ENCODE measurements around the gene KCNE4.

The KCNE4 gene

GRCh38 chr2:223093436-223094241, 41.6 kb downstream of the KCNE4 start:
- H3K9me3 ChIP-seq (ENCODE audit: severe bottlenecking) = no peaks in the 10 kb centered on the region
- no peak for DNase-seq (ENCODE audit: low spot score)
- TF ChIP-seq, protein P1, sequence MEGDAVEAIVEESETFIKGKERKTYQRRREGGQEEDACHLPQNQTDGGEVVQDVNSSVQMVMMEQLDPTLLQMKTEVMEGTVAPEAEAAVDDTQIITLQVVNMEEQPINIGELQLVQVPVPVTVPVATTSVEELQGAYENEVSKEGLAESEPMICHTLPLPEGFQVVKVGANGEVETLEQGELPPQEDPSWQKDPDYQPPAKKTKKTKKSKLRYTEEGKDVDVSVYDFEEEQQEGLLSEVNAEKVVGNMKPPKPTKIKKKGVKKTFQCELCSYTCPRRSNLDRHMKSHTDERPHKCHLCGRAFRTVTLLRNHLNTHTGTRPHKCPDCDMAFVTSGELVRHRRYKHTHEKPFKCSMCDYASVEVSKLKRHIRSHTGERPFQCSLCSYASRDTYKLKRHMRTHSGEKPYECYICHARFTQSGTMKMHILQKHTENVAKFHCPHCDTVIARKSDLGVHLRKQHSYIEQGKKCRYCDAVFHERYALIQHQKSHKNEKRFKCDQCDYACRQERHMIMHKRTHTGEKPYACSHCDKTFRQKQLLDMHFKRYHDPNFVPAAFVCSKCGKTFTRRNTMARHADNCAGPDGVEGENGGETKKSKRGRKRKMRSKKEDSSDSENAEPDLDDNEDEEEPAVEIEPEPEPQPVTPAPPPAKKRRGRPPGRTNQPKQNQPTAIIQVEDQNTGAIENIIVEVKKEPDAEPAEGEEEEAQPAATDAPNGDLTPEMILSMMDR (IDR thresholded peaks at IDR 0.05; ENCODE audit: poor library complexity, severe bottlenecking) = no peak
- H3K36me3 ChIP-seq (ENCODE audit: low read depth) = no peaks in the 10 kb centered on the region
- ATAC-seq (ENCODE audit: low read depth) = no peak
- H3K27ac ChIP-seq (ENCODE audit: poor library complexity, severe bottlenecking) = no peak overlapping the region
- H3K27me3 ChIP-seq (ENCODE audit: insufficient read depth, poor library complexity, severe bottlenecking) = no peaks in the 10 kb centered on the region
- no peaks in the 10 kb centered on the region for H3K4me1 ChIP-seq (ENCODE audit: insufficient read depth, poor library complexity, severe bottlenecking)
- H3K4me3 ChIP-seq (ENCODE audit: severe bottlenecking) = no peak overlapping the region

DNA sequence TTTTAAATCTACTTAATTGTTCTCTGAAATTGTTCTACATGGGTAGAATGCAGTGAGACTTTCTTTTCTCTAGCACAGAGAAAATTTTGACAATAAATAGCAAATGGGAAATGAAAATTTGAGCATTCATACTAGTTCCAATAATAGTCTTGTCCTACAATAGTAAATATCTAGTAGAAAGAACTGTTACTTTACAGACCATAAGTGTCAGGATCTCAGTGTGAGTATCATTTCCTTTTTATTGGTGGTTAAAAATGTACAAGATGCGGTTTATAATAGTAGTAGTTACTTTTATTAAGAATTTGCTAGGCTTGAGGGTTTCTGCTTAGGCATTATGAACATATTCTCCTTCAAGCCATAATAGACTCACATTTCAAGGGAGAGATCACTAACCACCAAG, 43.2 kb downstream of the KCNE4 start:
- TF ChIP-seq, protein P1 (IDR thresholded peaks at IDR 0.05; ENCODE audit: poor library complexity, severe bottlenecking) = no peak
- DNase-seq (ENCODE audit: low spot score) (no peak), ATAC-seq (ENCODE audit: low read depth) (no peak)
- Histone ChIP-seq H3K4me1 (ENCODE audit: insufficient read depth, poor library complexity, severe bottlenecking) (no peaks in the 10 kb centered on the region), H3K27ac (ENCODE audit: poor library complexity, severe bottlenecking) (no peak overlapping the region), H3K27me3 (ENCODE audit: insufficient read depth, poor library complexity, severe bottlenecking) (no peaks in the 10 kb centered on the region), H3K9me3 (ENCODE audit: severe bottlenecking) (no peaks in the 10 kb centered on the region), H3K4me3 (ENCODE audit: severe bottlenecking) (no peak overlapping the region), H3K36me3 (ENCODE audit: low read depth) (no peaks in the 10 kb centered on the region)

- no peak overlapping the region for H3K4me3 ChIP-seq (ENCODE audit: severe bottlenecking)
- no peak for DNase-seq (ENCODE audit: low spot score)
Observed at GRCh38 chr2:223096235-223096970, 44.4 kb downstream of the KCNE4 start.

DNA sequence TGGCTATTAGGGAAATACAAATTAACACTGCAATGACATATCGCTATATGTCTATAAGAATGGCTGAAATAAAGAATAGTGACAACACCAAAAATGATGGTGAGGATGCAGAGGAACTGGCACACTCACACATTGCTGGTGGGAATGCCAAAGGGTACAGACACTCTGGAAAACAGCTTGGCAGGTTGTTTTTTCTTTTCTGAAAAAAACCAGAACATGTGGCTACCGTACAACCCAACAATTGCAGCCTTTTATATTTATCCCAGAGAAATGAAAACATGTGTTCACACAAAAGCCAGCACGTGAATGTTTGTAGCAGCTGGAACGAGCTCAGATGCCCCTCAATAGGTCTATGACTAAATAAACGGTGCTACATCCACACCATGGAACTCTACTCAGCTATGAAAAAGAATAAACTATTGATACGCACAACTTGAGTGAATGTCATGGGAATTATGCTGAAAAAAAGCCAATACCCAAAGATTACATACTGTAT, 45.9 kb downstream of the KCNE4 start:
- Histone ChIP-seq H3K36me3 (ENCODE audit: low read depth) (no peaks in the 10 kb centered on the region), H3K27me3 (ENCODE audit: insufficient read depth, poor library complexity, severe bottlenecking) (no peaks in the 10 kb centered on the region), H3K4me3 (ENCODE audit: severe bottlenecking) (no peak overlapping the region), H3K9me3 (ENCODE audit: severe bottlenecking) (no peaks in the 10 kb centered on the region), H3K4me1 (ENCODE audit: insufficient read depth, poor library complexity, severe bottlenecking) (no peaks in the 10 kb centered on the region), H3K27ac (ENCODE audit: poor library complexity, severe bottlenecking) (no peak overlapping the region)
- DNase-seq (ENCODE audit: low spot score) (no peak), ATAC-seq (ENCODE audit: low read depth) (no peak)
- TF ChIP-seq, protein P1 (IDR thresholded peaks at IDR 0.05; ENCODE audit: poor library complexity, severe bottlenecking) = no peak

More at GRCh38 chr2:223096235-223096970, 44.4 kb downstream of the KCNE4 start:
- Histone ChIP-seq H3K27me3 (ENCODE audit: insufficient read depth, poor library complexity, severe bottlenecking) (no peaks in the 10 kb centered on the region), H3K36me3 (ENCODE audit: low read depth) (no peaks in the 10 kb centered on the region), H3K9me3 (ENCODE audit: severe bottlenecking) (no peaks in the 10 kb centered on the region), H3K4me1 (ENCODE audit: insufficient read depth, poor library complexity, severe bottlenecking) (no peaks in the 10 kb centered on the region), H3K27ac (ENCODE audit: poor library complexity, severe bottlenecking) (no peak overlapping the region)
- TF ChIP-seq, protein P1 (IDR thresholded peaks at IDR 0.05; ENCODE audit: poor library complexity, severe bottlenecking) = no peak
- no peak for ATAC-seq (ENCODE audit: low read depth)
